HUES64 (cell line): ENCODE data around the gene FBXL5.

ENCODE experiments used
- H3K27ac ChIP-seq: 2 replicates; pipeline ENCODE4 v1.7.0; 2013; ENCODE audit warnings: low read depth, low read length, inconsistent platforms
- H3K27me3 ChIP-seq: 2 replicates; pipeline ENCODE4 v1.6.1; 2013; ENCODE audit warnings: mild to moderate bottlenecking, low read length; ENCODE audit not compliant: insufficient read depth
- H3K36me3 ChIP-seq: 2 replicates; pipeline ENCODE4 v1.6.1; 2013; ENCODE audit warnings: mild to moderate bottlenecking, low read length; ENCODE audit not compliant: insufficient read depth
- H3K4me1 ChIP-seq: 2 replicates; pipeline ENCODE4 v1.6.1; 2013; ENCODE audit warnings: mild to moderate bottlenecking, low read length, moderate library complexity; ENCODE audit not compliant: insufficient read depth
- H3K4me3 ChIP-seq: 2 replicates; pipeline ENCODE4 v1.5.1; 2013; ENCODE audit warnings: mild to moderate bottlenecking, low read length, moderate library complexity
- H3K9ac ChIP-seq: 2 replicates; pipeline ENCODE4 v1.6.1; 2013; ENCODE audit warnings: mild to moderate bottlenecking, low read depth, low read length
- H3K9me3 ChIP-seq: 2 replicates; pipeline ENCODE4 v1.6.1; 2013; ENCODE audit warnings: low read depth, low read length; ENCODE audit not compliant: insufficient read depth
- WGBS: fragments of 150-250, 120-280 bp; methylation state at CpG from one replicate; pipeline ENCODE4 v1.1.7; 2013; ENCODE audit warnings: missing lambda C conversion rate; 5-methylcytosine and 5-hydroxymethylcytosine counted together

The FBXL5 gene

GRCh38 chr4:15592799-15593198 is 62.4 kb downstream of the FBXL5 start:
- H3K4me1 ChIP-seq = no peaks in the 10 kb centered on the region

GRCh38 chr4:15587649-15588048 is 67.5 kb downstream of the FBXL5 start:
- 67% methylated on average over 3 of the region's 3 CpGs for WGBS
- Histone ChIP-seq H3K4me1 (no peaks in the 10 kb centered on the region), H3K4me3 (no peak overlapping the region)

More at GRCh38 chr4:15592799-15593198, 62.4 kb downstream of the FBXL5 start:
- Histone ChIP-seq H3K9me3 (no peaks in the 10 kb centered on the region), H3K9ac (no peak overlapping the region), H3K27me3 (no peaks in the 10 kb centered on the region), H3K36me3 (0 out of 2 replicates have a peak, but pooled peaks cover under 1% of the 10 kb centered on the region), H3K4me3 (no peak overlapping the region), H3K27ac (no peak overlapping the region)
- WGBS = 93% methylated on average over 3 of the region's 3 CpGs

GRCh38 chr4:15586066-15586465 is 69.1 kb downstream of the FBXL5 start:
- Histone ChIP-seq H3K27me3 (no peaks in the 10 kb centered on the region), H3K36me3 (peaks cover 10% of the 10 kb centered on the region), H3K27ac (no peak overlapping the region), H3K9ac (no peak overlapping the region), H3K4me1 (no peaks in the 10 kb centered on the region), H3K4me3 (no peak overlapping the region), H3K9me3 (peaks cover 12% of the 10 kb centered on the region)
- 92% methylated on average over 1 of the region's 1 CpG for WGBS

More at GRCh38 chr4:15587649-15588048, 67.5 kb downstream of the FBXL5 start:
- no peak overlapping the region for H3K9ac ChIP-seq
- H3K9me3 ChIP-seq = peaks cover 12% of the 10 kb centered on the region
- no peaks in the 10 kb centered on the region for H3K27me3 ChIP-seq
- H3K36me3 ChIP-seq = peaks cover 10% of the 10 kb centered on the region
- no peak overlapping the region for H3K27ac ChIP-seq

GRCh38 chr4:15585331-15585730 is 69.8 kb downstream of the FBXL5 start:
- H3K27ac ChIP-seq = no peak overlapping the region

GRCh38 chr4:15584785-15585184 is 70.4 kb downstream of the FBXL5 start:
- H3K9me3 ChIP-seq = peaks cover 12% of the 10 kb centered on the region
- 93% methylated on average over 1 of the region's 1 CpG for WGBS
- no peak overlapping the region for H3K27ac ChIP-seq

More at GRCh38 chr4:15585331-15585730, 69.8 kb downstream of the FBXL5 start:
- Histone ChIP-seq H3K9ac (no peak overlapping the region), H3K9me3 (peaks cover 12% of the 10 kb centered on the region), H3K4me3 (no peak overlapping the region), H3K4me1 (no peaks in the 10 kb centered on the region), H3K36me3 (peaks cover 10% of the 10 kb centered on the region), H3K27me3 (no peaks in the 10 kb centered on the region)
- WGBS = 95% methylated on average over 1 of the region's 2 CpGs

GRCh38 chr4:15577508-15577907 is 77.6 kb downstream of the FBXL5 start:
- Histone ChIP-seq H3K27me3 (no peaks in the 10 kb centered on the region), H3K36me3 (no peaks in the 10 kb centered on the region), H3K4me1 (no peaks in the 10 kb centered on the region), H3K27ac (no peak overlapping the region), H3K4me3 (no peak overlapping the region), H3K9ac (no peak overlapping the region), H3K9me3 (no peaks in the 10 kb centered on the region)

More at GRCh38 chr4:15584785-15585184, 70.4 kb downstream of the FBXL5 start:
- Histone ChIP-seq H3K4me1 (no peaks in the 10 kb centered on the region), H3K9ac (no peak overlapping the region), H3K36me3 (peaks cover 10% of the 10 kb centered on the region), H3K4me3 (no peak overlapping the region), H3K27me3 (no peaks in the 10 kb centered on the region)

GRCh38 chr4:15575966-15576365 is 79.2 kb downstream of the FBXL5 start:
- no peak overlapping the region for H3K4me3 ChIP-seq
- H3K4me1 ChIP-seq = no peaks in the 10 kb centered on the region
- no peaks in the 10 kb centered on the region for H3K27me3 ChIP-seq
- no peaks in the 10 kb centered on the region for H3K36me3 ChIP-seq
- no peaks in the 10 kb centered on the region for H3K9me3 ChIP-seq
- 90% methylated on average over 2 of the region's 2 CpGs for WGBS
- H3K27ac ChIP-seq = no peak overlapping the region
- no peak overlapping the region for H3K9ac ChIP-seq

GRCh38 chr4:15569746-15570145 is 85.4 kb downstream of the FBXL5 start:
- 98% methylated on average over 4 of the region's 5 CpGs for WGBS
- H3K36me3 ChIP-seq = peaks cover 18% of the 10 kb centered on the region
- H3K9ac ChIP-seq = no peak overlapping the region
- H3K27ac ChIP-seq = no peak overlapping the region
- no peaks in the 10 kb centered on the region for H3K4me1 ChIP-seq
- no peaks in the 10 kb centered on the region for H3K9me3 ChIP-seq
- no peaks in the 10 kb centered on the region for H3K27me3 ChIP-seq
- H3K4me3 ChIP-seq = no peak overlapping the region

GRCh38 chr4:15568821-15569220 is 86.3 kb downstream of the FBXL5 start:
- Histone ChIP-seq H3K9ac (no peak overlapping the region), H3K27ac (no peak overlapping the region), H3K36me3 (peaks cover 18% of the 10 kb centered on the region), H3K27me3 (no peaks in the 10 kb centered on the region), H3K9me3 (no peaks in the 10 kb centered on the region), H3K4me3 (no peak overlapping the region), H3K4me1 (no peaks in the 10 kb centered on the region)

- H3K4me1 ChIP-seq = no peaks in the 10 kb centered on the region
- no peaks in the 10 kb centered on the region for H3K27me3 ChIP-seq
- 81% methylated on average over 6 of the region's 6 CpGs for WGBS
- no peak overlapping the region for H3K9ac ChIP-seq
- no peaks in the 10 kb centered on the region for H3K9me3 ChIP-seq
- H3K4me3 ChIP-seq = no peak overlapping the region
- H3K27ac ChIP-seq = no peak overlapping the region
- peaks cover 11% of the 10 kb centered on the region; the same call in 1 of the 2 replicates for H3K36me3 ChIP-seq
These were observed 91.3 kb downstream of the FBXL5 start for GRCh38 chr4:15563871-15564270.

GRCh38 chr4:15562623-15563022 is 92.5 kb downstream of the FBXL5 start:
- H3K27me3 ChIP-seq = no peaks in the 10 kb centered on the region
- no peak overlapping the region for H3K27ac ChIP-seq
- H3K9ac ChIP-seq = no peak overlapping the region
- no peak overlapping the region for H3K4me3 ChIP-seq
- peaks cover 2% of the 10 kb centered on the region; the same call in 1 of the 2 replicates for H3K36me3 ChIP-seq
- H3K4me1 ChIP-seq = no peaks in the 10 kb centered on the region
- no peaks in the 10 kb centered on the region for H3K9me3 ChIP-seq

- peaks cover 3% of the 10 kb centered on the region for H3K36me3 ChIP-seq
- WGBS = 89% methylated on average over 3 of the region's 3 CpGs
- H3K27me3 ChIP-seq = no peaks in the 10 kb centered on the region
- no peaks in the 10 kb centered on the region for H3K4me1 ChIP-seq
- no peak overlapping the region for H3K4me3 ChIP-seq
- no peak overlapping the region for H3K9ac ChIP-seq
- H3K9me3 ChIP-seq = no peaks in the 10 kb centered on the region
- H3K27ac ChIP-seq = no peak overlapping the region
These were observed 93.0 kb downstream of the FBXL5 start for GRCh38 chr4:15562114-15562513.
